H1 (cell line): ENCODE results near the gene COMMD1.

Source experiments
- ATF2 ChIP-seq: IDR thresholded peaks from 2 replicates; pipeline ENCODE4 v1.6.1; 2012; ENCODE audit warnings: low read length, inconsistent platforms
- CTCF ChIP-seq, 3 experiments: IDR thresholded peaks; 1 replicate in 2 of 3; 2 replicates in 1 of 3; pipeline versions ENCODE4 v1.5.1 to v1.6.1; 2011; ENCODE audit warnings: low read length in 3 of 3, mild to moderate bottlenecking in 3 of 3, inconsistent platforms in 2 of 3, low read depth in 1 of 3, moderate library complexity in 1 of 3; ENCODE audit not compliant: insufficient read depth in 1 of 3; ENCODE audit errors: control extremely low read depth in 1 of 3

GRCh38 chr2:62036761-62037250 is 131.3 kb downstream of the COMMD1 start:
- no peak for TF ChIP-seq ATF2
- TF ChIP-seq CTCF (IDR thresholded peaks at IDR 0.05; ENCODE audit: control extremely low read depth in 1 of 3, insufficient read depth in 1 of 3, low read depth in 1 of 3, low read length in 3 of 3), result no peak
